ENCODE results near the gene GRK5.
"Not testable (repeated sequence)": the region's sequence is repeated elsewhere in the genome, so short reads cannot be mapped to it uniquely, and the experiment has no call there.

The GRK5 gene

DNA sequence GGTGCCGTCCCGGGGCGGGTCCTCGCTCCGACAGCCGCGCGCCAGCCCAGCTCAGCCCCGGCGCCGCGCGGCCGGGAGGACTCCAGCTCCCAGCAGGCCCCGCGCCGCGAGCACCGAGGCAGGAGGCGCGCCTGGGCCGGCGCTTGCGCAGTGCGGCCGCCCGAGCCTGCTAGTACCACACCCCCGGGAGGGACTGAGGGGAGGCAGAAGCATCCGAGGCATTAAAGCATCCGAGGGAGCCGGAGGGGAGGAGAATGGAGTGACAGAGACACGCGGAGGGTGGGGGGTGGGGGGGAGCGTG is at the start of gene GRK5:
TSS of gene GRK5 (plus strand) at position 206 of the 301 bp plus-strand sequence. CDS start 347 bp downstream, outside the sequence.
- peak; percentile 73 to 95 (median 88) for DNase-seq

DNA sequence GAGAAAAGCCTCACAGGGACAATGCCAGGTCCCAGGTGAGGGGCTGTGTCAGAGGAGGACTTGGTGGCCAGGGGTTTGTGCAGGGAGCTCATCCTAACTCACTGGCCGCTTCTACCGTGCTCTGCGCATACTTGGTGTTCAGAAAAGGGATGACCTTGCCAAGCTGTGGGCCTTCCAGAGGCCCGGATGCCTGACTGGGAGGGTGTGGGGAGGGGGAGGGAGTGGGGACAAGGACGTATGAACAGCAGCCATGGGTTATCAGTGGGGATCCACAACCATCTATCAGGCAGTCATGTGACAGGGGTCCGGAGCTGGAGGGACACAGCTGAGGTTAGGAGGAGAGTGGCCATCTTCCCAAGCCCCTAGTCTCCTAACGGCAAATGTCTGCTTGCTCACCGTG is 48.0 kb upstream of the GRK5 start:
- no peak for DNase-seq

DNA sequence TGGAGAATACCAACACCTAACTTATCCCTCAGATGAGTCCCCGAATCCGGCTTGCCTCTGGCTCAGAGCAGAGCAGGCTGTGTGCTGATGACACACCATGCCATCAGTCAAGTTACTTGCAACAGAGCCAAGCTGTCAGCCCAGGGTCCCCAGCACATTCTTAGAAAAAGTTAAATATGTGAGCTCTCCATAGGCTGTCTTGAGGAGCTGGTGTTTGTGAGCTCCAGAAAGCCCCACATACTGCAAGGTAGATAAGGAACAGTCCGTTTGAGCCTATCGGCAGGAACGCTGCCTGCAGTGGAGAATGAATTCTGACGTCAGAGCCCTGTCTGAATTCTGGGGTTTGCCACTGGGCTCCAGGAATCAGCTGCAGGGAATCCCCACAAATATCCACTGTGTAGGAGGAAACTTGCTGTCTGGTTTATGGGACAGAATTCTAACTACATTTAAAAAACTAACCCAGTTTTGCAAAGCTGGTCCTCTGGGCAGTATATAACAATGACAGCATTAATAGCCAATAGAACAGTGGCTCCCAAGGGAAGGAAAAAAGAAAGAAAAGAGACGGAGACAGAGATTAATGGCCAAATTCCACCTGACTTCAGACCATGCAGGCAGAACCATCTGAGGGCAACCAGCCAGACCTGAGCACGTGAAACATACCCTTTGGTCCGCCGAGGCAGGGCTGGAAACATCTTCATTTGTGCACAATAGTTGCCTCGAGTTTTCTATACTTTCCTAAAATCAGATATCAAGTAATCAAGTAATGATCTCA is 45.5 kb upstream of the GRK5 start:
- peak in 5 of 14 donors; percentile 9 to 43 (median 22) for DNase-seq

DNA sequence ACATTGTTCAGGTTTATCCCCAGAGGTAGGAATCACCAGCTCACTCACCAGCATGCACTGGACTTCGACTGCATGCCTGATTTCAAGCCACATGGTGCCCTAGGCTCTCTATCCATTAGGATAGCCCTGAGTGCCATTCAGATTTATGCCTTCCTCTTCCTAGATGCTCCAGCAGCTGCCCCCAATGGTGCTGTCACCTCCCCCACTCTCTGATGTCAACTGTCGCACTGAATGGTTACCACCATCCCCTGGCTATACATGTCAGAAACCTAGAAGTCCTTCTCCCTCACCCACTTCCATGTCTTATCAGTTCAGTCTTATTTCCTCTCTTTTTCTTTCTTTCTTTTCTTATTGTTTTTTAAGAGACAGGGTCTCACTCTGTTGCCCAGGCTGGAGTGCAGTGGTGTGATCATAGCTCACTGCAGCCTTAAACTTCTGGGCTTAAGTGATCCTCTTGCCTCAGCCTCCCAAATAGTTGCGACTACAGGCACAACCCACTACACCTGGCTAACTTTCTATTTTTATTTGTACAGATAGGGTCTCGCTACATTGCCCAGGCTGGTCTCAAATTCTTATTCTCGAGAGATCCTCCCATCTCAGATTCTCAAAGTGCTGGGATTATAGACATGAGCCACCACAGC is 44.8 kb upstream of the GRK5 start:
- no peak for DNase-seq

DNA sequence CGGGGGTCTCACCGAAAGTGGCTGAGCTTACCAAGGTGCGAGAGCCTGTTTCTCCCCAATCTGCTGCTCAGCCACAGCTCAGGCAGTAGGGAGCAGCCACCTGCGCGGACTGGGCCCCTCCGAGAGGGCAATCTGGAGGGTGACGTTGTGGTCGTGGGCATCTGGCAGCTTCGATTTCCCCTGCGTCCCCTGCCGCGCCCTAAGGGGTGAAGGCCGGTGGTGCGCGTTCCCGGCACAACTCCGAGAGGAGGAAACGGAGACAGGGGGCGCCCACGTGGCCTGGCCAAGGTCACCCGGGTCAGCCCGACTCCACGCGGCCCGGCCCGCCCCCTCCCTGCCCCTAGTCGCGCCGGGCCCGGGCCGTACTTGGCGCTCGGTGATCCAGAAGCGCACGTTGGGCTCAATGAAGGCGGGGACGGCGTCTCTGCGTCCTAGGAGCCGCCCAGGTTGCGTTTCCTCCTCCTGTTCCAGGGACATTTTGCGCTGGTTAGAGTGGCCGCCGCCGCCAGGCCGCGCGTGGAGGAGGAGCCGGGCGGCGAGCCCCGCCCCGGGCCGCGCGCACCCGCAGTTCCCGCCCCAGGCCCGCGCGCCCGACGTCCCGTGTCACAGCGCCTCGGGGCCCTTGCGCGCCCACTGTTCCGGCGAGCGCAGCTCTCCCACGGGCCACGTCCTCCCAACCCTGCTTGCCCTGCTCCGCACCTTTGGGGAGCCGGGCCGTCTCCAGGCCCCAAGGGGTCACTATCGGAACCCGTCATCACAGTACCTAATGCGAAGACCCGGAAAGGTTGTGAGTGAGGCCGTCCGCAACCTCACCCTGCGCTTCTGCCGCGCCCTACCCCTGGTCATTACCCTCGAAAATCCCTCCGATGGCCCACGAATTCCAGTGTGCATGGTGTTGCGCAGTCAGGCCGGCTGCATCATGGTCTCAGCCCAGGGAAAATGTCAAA is 41.9 kb upstream of the GRK5 start, which contains the start of gene SFXN4:
TSS of gene SFXN4 (minus strand) at position 544 of the 947 bp plus-strand sequence. CDS start at position 477, 67 bp downstream.
- DNase-seq = peak; percentile 4 to 95 (median 85)

DNA sequence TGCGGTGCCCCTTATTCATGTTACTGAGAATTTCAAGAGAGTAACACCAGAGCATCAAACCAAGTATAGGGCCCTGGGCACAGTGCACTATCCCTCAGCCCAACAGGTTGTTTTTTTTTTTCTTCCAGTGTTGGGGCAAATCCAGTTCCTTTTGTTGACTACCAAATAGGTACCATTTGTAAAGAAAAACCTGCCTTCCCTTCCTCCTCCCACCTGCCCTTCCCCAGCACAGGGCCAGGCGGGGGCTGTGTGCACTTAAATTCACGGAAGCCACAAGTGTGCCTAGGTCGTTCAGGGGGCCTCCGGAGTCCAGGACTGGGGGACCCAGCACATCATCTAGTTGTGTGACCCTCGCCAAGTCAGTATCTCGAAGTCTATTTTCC is 41.3 kb upstream of the GRK5 start:
- DNase-seq = no peak

DNA sequence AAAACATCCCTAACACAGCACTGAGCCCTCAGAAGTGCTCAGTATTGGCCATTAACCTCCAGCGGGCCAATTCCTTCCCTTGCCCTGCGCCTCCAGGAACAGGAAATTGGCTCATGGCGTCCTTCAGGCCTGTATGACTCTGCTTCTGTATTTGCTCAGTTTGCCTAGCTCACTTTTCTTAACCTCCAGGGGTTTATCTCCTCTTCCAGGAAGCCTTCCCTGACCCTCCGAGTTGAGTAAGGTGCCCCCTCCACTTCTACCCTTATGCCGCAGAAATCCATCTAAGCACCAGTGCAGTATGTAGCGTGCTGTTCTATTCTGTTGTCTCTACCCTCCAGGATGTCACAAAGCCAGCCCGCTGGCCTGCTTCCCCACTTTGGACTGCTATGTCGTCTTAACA is 40.8 kb upstream of the GRK5 start:
- DNase-seq = no peak

DNA sequence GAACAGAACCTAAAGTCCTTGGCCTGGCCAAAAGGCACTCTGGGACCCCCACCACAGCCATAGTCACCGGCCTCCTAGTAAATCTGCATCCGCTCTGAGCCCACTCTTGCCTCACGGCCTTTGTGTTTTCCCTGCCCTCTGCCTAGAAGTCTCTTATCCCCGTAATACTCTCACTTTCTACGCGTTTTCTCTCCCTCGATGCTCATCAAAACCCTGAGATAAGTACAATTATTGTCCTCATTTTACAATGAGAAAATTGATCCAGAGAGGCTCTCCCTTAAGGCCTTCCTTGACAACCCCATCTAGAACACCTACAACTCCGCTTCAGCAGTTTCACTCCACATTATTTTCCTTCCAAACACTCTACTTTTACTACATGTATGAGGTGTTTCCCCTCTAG is 40.3 kb upstream of the GRK5 start:
- DNase-seq = no peak

DNA sequence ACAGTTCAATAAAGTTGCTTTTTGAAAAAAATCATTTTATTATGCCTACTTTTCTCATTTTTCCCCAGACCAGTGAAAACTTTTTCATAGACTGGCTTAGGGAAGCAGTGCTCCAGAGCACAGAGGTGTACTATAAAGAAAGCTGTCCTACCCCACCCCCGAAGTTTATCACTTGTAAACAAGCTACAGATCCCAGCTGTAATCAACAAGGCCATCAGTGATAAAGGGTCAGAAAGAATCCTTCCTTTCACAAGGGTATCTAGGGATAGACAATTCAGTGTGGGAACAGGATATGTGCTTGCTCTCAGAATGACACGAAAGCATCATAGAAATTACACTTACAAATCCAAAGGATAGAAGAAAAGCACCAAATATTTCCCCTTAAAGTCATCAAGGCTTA is 33.3 kb upstream of the GRK5 start:
- no peak for DNase-seq

DNA sequence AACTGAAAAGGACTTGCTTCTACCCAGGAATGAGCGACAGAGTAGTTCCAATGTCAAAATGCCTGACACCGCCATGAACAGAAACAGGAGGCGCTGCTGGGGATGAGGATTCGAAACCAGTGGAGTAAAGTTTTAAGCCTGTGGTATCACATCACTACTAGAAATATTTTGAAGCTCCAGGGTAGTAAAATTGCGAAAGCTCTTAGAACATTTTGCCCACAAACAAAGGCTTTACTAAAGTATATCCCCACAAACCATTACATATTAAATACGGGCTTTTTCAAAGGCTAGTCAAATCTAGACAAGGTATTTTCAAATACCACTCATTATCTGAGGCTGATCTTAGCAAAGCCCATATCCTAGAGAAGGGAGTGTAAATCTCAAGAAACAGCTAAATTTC is 31.2 kb upstream of the GRK5 start:
- no peak for DNase-seq

DNA sequence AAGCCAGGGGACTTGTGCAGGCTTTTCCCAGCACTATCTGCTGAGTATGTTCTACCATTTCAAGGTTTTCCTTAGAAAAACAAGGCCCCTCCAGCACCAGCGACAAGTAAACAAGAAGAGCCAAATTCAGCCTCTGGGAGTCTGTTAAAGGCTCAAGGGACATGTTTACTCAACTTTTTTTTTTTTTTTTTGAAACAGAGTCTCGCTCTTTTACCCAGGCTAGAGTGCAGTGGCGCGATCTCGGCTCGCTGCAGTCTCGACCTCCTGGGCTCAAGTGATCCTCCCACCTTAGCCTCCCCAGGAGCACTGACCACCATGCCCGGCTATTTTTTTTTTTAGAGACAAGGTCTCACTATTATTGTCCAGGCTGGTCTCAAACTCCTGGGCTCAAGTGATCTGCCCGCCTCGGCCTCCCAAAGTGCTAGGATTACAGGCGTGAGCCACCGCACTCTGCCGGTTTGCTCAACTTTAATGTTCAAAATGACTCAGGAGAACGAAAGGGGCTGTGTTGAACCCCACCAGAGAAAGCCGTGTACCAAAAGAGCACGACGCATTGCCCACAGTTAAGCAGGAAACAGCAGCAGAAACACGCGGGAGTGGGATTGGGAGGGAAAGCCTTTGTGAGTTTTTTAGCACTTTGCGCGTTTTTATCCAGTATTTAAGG is 29.5 kb upstream of the GRK5 start:
- no peak for DNase-seq

DNA sequence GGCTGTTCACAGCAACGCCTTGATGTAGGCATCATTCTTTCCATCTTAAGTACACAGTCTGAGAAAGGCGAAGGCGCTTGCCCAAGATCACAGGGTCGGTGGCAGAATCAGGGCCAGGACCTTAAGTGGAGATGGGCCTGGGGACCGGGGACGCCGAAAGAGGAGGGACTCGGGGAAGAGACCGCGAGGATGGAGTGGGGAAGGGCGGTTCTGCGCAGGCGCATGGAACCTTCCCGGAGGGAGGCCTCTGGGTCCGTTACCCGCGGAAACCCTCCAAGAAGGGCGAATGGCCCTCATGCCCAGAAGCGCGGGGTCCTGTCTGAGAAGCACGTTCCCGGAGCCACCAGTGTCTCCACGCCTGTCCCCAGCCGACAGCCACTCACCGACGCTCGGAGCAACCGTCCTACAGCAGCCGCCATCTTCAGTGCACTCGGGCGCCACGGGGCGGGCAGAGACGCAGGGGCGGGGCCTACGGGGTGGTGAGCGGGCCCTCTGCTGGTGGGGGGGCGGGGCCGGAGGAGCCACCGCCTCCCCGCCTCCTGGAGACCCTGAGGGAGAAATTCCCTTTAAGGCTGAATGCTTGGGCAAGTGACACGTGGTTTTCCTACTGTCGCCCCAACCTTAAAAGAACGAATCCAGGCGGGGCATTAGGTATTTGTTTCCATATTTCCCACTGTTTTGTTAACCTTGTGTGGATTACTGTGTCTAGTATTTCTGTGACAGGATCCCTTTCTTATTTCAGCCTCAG is 28.8 kb upstream of the GRK5 start, which contains the start of gene PRDX3:
TSS of gene PRDX3 (minus strand) at position 441 of the 748 bp plus-strand sequence. CDS start at position 419, 22 bp downstream.
- peak; percentile 63 to 99 (median 94) for DNase-seq

DNA sequence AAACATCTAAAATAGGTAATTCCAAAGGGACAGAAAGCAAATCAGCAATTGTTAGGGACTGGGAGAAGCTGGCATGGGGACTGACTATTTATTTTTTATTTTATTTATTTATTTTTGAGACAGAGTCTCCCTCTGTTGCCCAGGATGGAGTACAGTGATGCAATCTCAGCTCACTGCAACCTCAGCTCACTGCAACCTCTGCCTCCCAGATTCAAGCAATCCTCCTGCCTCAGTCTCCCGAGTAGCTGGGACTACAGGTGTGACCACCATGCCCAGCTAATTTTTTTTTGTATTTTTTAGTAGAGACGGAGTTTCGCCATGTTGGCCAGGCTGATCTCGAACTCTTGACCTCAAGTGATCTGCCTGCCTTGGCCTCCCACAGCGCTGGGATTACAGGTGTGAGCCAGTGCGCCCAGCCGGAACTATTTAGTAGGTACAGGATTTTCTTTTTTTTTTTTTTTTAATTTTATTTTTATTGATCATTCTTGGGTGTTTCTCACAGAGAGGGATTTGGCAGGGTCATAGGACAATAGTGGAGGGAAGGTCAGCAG is 26.4 kb upstream of the GRK5 start:
- DNase-seq = not testable (repeated sequence)

DNA sequence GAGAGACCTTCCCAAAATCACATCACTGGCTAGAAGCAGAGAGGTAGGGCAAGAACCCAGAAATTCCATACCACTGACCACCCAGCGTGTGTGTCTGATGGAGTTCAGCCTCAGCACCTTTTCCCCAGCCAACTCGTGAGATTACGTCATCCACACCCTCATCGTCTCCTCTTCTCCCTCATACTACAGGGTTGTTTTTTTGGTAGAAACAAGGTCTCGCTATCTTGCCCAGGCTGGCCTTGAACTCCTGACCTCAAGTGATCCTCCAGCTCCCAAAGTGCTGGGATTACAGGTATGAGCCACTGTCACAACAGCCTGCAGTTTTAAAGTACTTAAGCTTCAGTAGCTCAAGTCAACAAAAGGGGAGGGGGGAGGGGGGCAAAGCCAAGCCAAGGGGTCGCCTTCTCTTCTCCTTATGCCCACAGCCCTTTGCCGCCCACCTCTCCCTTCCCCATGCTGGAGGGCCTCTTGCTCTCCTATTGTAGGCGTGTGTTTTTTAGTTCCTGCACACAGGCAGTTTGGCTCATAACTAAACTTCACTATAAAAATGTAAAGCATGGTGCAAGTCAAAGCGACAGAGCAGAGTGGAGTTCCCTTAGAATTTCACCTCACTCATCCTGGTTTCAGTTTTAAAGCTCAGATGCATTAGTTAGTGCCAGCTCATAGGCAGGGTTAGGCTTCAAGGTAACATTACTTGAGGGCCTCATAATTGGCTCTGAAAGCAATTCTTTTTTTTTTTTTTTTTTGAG is 23.5 kb upstream of the GRK5 start:
- DNase-seq = no peak

DNA sequence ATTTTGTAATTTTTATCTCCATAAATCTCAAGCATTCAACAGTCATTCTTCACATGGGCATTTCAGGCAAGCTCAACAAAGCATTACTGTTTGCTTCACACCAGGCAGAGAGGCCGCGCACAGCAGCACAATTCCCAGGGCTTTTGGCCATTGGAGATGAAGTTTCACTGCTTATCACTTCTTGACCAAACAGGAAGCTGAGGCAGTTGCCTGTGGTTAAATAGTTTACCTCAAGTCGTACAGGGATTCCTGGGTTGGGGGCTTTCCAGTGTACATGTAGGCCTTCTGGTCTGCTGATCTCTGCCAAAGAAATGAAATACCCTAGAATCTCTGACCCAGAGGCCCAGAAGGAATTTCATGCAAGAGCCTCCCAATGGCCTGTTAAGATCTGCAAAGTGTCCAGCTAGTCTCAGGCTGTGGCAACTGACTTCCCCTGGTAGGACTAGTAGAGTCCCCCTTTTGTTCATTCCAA is 17.5 kb upstream of the GRK5 start:
- DNase-seq = peak in 8 of 14 donors; percentile 6 to 36 (median 16)

DNA sequence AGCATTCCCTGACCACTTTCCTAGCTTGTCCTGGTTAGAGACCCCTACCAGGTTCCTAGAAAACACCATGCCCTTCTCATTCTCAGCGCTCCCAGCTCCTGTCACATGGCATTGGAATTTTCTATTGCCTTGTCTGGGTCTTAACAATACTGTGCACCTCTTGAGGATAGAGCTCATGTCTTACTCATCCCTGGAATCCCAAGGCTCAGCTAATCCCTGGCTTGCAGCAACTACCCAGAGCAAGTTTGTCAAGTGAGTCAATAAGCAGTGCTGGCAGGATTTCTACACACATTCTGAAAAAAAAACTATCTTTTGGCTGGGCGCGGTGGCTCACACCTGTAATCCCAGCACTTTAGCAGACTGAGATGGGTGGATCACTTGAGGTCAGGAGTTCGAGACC is 17.0 kb upstream of the GRK5 start:
- DNase-seq = no peak

DNA sequence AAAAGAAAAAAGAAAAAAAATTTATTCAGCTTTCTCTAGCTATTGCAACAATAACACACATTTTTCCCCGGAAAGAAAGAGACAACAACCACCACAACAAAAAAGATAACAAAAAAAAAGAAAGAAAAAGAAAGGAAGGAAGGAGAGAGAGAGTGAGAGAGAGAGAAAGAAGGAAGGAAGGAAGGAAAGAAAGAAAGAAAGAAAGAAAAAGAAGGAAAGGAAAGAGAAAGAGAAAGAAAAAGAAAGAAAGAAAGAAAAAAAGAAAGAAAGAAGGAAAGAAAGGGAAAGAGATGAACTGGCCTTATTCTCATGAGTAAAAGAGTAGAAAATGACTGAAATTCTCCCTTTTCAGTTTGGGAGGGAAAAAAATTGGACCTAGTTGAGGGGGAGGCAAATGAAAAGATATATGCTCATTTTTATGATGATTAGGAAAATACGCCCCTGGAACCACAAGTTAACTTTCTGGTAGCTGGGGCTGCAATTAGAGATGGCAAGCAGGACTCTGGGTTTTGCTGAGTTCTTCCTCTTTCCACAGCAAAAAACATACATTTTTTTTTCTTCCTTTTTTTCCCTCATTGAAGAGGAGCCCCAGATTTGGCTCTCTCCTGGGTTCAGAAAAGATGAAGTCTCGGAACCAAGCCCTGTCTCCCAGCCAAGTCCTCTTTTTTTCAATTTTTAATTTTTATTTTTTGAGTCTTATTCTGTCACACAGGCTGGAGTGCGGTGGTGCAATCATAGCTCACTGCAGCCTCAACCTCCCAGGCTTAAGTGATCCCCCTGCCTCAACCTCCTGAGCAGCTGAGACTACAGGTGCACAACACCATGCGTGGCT is 16.2 kb upstream of the GRK5 start:
- no peak for DNase-seq

DNA sequence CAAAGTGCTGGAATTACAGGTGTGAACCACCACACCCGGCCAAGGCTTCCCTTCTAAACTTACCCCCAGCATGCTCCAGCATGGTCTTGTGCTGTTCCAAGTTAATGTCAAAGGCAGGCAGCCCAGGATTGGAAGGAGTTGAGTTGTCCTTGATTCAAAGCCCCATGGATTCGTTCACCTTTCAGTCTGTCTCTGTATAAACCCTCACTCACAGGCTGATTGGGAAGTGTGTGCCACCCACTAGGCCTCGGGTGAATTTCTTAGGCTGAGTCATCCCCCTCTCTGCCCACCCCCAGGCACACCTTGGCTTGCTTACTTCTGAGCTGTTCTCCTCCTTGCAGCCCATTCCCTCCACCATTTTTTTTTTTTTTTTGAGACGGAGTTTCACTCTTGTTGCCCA is 15.5 kb upstream of the GRK5 start:
- no peak for DNase-seq

DNA sequence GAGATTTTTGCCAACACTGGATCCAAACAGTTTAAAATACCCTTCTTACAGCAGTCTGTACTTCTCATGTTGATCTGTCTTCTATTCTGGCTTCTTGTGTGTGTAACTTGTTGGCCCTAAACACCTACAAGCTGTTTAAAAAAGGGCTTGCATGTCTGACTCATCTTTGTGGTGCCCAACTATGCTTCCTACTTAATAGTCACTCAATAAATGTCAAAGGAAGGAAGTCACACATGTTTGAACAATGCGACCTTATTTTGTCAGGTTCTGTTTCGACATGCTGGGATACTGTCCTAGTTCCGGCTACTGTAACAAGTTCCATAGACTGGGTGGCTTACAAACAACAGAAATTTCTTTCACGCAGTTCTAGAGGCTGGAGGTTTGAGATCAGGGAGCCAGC is 9.4 kb upstream of the GRK5 start:
- DNase-seq = no peak
